CD4-positive, alpha-beta T cell (primary cell): ENCODE measurements around the gene PTPRM. TPM values are rescaled to one million over a fixed set of nuclear protein-coding genes. Genes with fewer than 3 reads are reported as not detected.

Source experiments
- ATAC-seq: fragments of 200-7000 bp; cut with Tn5 transposase; one replicate; pipeline ENCODE4 v1.10.0; 2022; ENCODE audit warnings: mild to moderate bottlenecking; ENCODE audit not compliant: poor library complexity
- CTCF ChIA-PET: fragments of 350-600 bp; sonication (Branson Sonifier 250); formaldehyde crosslinking; loops from one replicate; lab custom pipeline; 2021; ENCODE audit warnings: antibody characterized with exemption, inconsistent platforms; lab: Charles Lee
- POLR2A ChIA-PET: fragments of 350-600 bp; sonication (Branson Sonifier 250); formaldehyde crosslinking; loops from one replicate; lab custom pipeline; 2021; ENCODE audit warnings: antibody characterized with exemption, inconsistent platforms; lab: Charles Lee
- DNase-seq, 14 experiments: peaks; one replicate each; pipeline ENCODE4 v3.0.0-alpha.2; 2013 to 2020; ENCODE audit warnings: mixed read lengths in 2 of 14
- H3K27ac ChIP-seq, 2 donors: one replicate each; pipeline versions ENCODE4 v1.5.1 to v1.7.0; 2013; ENCODE audit warnings: low read length in 2 of 2, low read depth in 1 of 2, mild to moderate bottlenecking in 1 of 2
- H3K27me3 ChIP-seq, 2 experiments: 1 replicate in 1 of 2; 2 replicates in 1 of 2; pipeline versions ENCODE4 v1.6.1 to v1.7.0; 2013; ENCODE audit warnings: low read length in 2 of 2, control low read depth in 1 of 2, mild to moderate bottlenecking in 1 of 2, moderate library complexity in 1 of 2; ENCODE audit not compliant: insufficient read depth in 2 of 2, control insufficient read depth in 1 of 2
- H3K36me3 ChIP-seq: one replicate; pipeline ENCODE4 v1.6.1; 2013; ENCODE audit warnings: low read length, control low read depth; ENCODE audit not compliant: insufficient read depth
- H3K4me1 ChIP-seq: one replicate; pipeline ENCODE4 v1.6.1; 2013; ENCODE audit warnings: low read length, control low read depth; ENCODE audit not compliant: insufficient read depth
- H3K4me3 ChIP-seq: one replicate; pipeline ENCODE4 v1.5.1; 2013; ENCODE audit warnings: mild to moderate bottlenecking, low read length, moderate library complexity
- H3K9me3 ChIP-seq, 2 experiments: 1 replicate in 1 of 2; 2 replicates in 1 of 2; pipeline versions ENCODE4 v1.6.1 to v1.7.0; 2013; ENCODE audit warnings: low read length in 2 of 2, mild to moderate bottlenecking in 2 of 2, control low read depth in 1 of 2, moderate library complexity in 1 of 2; ENCODE audit not compliant: control insufficient read depth in 1 of 2, insufficient read depth in 1 of 2
- H3K27ac Mint-ChIP-seq: one replicate; pipeline ENCODE4 v1.8.0; 2020; ENCODE audit warnings: mixed read lengths
- H3K27me3 Mint-ChIP-seq: one replicate; pipeline ENCODE4 v1.8.0; 2021; ENCODE audit warnings: mixed read lengths
- H3K36me3 Mint-ChIP-seq: one replicate; pipeline ENCODE4 v1.8.0; 2021; ENCODE audit warnings: low read depth, mixed read lengths
- H3K4me1 Mint-ChIP-seq: one replicate; pipeline ENCODE4 v1.8.0; 2021; ENCODE audit warnings: low read depth, mixed read lengths
- H3K4me3 Mint-ChIP-seq: one replicate; pipeline ENCODE4 v1.8.0; 2020; ENCODE audit warnings: mild to moderate bottlenecking, mixed read lengths
- H3K9me3 Mint-ChIP-seq: one replicate; pipeline ENCODE4 v1.8.0; 2020; ENCODE audit warnings: mixed read lengths
- CTCF ChIP-seq: fragments of 200-600 bp; IDR thresholded peaks from one replicate; pipeline ENCODE4 v1.8.0; 2022; ENCODE audit warnings: antibody characterized with exemption, mild to moderate bottlenecking
- intact Hi-C, 2 experiments: fragments of 100-400 bp; cut with DNase I in 1 of 2; cut with micrococcal nuclease in 1 of 2; formaldehyde crosslinking; loops; one replicate each; pipeline versions ENCODE4 v1.15.1 to v1.9.0; 2023 to 2025; cut with DNase I, micrococcal nuclease
- total RNA-seq, 174 experiments: library from RNA in 2 of 174; stranded (reverse) in 2 of 174; gene quantifications; one replicate each; pipeline ENCODE4 v1.2.3 and lab custom pipeline; 2021 to 2026

The PTPRM gene
- total RNA-seq, 2 experiments from 2014 or later: 21.7 to 21.9 TPM

- POLR2A ChIA-PET: no interaction called here
- Histone ChIP-seq H3K9me3 (peaks cover 0 to 10% of the 10 kb centered on the region in 2 experiments), H3K4me1 (no peaks in the 10 kb centered on the region), H3K4me3 (no peak overlapping the region), H3K27me3 (no peaks in the 10 kb centered on the region), H3K27ac (no peak overlapping the region), H3K36me3 (no peaks in the 10 kb centered on the region)
- Mint-ChIP-seq H3K27me3 (no peaks in the 10 kb centered on the region), H3K4me1 (no peaks in the 10 kb centered on the region), H3K27ac (no peak overlapping the region), H3K9me3 (no peaks in the 10 kb centered on the region), H3K36me3 (no peaks in the 10 kb centered on the region), H3K4me3 (no peak overlapping the region)
- ATAC-seq (no peak), DNase-seq (no peak)
- CTCF ChIA-PET: no interaction called here
- no peak for TF ChIP-seq CTCF
- intact Hi-C loops: no loop called here
Observed at GRCh38 chr18:7614042-7614441, 46.9 kb downstream of the PTPRM start.

- no peak for TF ChIP-seq CTCF
- no peaks in the 10 kb centered on the region for H3K36me3 Mint-ChIP-seq
- no peak for DNase-seq
- H3K27me3 ChIP-seq: no peaks in the 10 kb centered on the region
- CTCF ChIA-PET: no interaction called here
- H3K27ac ChIP-seq: no peak overlapping the region
- H3K27ac Mint-ChIP-seq: no peak overlapping the region
- POLR2A ChIA-PET: no interaction called here
- no peaks in the 10 kb centered on the region for H3K4me1 ChIP-seq
- no peaks in the 10 kb centered on the region for H3K27me3 Mint-ChIP-seq
- intact Hi-C loops: no loop called here
- no peak for ATAC-seq
- no peak overlapping the region for H3K4me3 Mint-ChIP-seq
- H3K4me3 ChIP-seq: no peak overlapping the region
- H3K9me3 ChIP-seq: peaks cover 0 to 10% of the 10 kb centered on the region in 2 experiments
- H3K9me3 Mint-ChIP-seq: no peaks in the 10 kb centered on the region
- no peaks in the 10 kb centered on the region for H3K4me1 Mint-ChIP-seq
- H3K36me3 ChIP-seq: no peaks in the 10 kb centered on the region
Observed at GRCh38 chr18:7615840-7616239, 48.7 kb downstream of the PTPRM start.

- POLR2A ChIA-PET: no interaction called here
- H3K9me3 Mint-ChIP-seq: no peaks in the 10 kb centered on the region
- TF ChIP-seq CTCF: no peak
- H3K4me1 Mint-ChIP-seq: no peaks in the 10 kb centered on the region
- no peak overlapping the region for H3K27ac ChIP-seq
- peaks cover 0 to 10% of the 10 kb centered on the region in 2 experiments for H3K9me3 ChIP-seq
- CTCF ChIA-PET: no interaction called here
- no peak overlapping the region for H3K4me3 ChIP-seq
- ATAC-seq (no peak), DNase-seq (no peak)
- H3K36me3 ChIP-seq: no peaks in the 10 kb centered on the region
- H3K27ac Mint-ChIP-seq: no peak overlapping the region
- H3K4me1 ChIP-seq: no peaks in the 10 kb centered on the region
- H3K27me3 ChIP-seq: no peaks in the 10 kb centered on the region
- no peak overlapping the region for H3K4me3 Mint-ChIP-seq
- intact Hi-C loops: no loop called here
- H3K36me3 Mint-ChIP-seq: no peaks in the 10 kb centered on the region
- H3K27me3 Mint-ChIP-seq: no peaks in the 10 kb centered on the region
Observed at GRCh38 chr18:7616661-7617060, 49.5 kb downstream of the PTPRM start.
